ENCODE results near the gene CHN2.

GRCh38 chr7:29284696-29285443, 90.3 kb downstream of the CHN2 start:
- TF ChIP-seq, protein P1, sequence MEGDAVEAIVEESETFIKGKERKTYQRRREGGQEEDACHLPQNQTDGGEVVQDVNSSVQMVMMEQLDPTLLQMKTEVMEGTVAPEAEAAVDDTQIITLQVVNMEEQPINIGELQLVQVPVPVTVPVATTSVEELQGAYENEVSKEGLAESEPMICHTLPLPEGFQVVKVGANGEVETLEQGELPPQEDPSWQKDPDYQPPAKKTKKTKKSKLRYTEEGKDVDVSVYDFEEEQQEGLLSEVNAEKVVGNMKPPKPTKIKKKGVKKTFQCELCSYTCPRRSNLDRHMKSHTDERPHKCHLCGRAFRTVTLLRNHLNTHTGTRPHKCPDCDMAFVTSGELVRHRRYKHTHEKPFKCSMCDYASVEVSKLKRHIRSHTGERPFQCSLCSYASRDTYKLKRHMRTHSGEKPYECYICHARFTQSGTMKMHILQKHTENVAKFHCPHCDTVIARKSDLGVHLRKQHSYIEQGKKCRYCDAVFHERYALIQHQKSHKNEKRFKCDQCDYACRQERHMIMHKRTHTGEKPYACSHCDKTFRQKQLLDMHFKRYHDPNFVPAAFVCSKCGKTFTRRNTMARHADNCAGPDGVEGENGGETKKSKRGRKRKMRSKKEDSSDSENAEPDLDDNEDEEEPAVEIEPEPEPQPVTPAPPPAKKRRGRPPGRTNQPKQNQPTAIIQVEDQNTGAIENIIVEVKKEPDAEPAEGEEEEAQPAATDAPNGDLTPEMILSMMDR (IDR thresholded peaks at IDR 0.05) = no peak
- TF ChIP-seq POLR2AphosphoS5 (IDR thresholded peaks at IDR 0.05; ENCODE audit: low read depth, low read length) (no peak), SIN3A (IDR thresholded peaks at IDR 0.05; ENCODE audit: borderline replicate concordance, insufficient read depth, low read depth, low read length) (no peak), TCF7L2 (IDR thresholded peaks at IDR 0.05; ENCODE audit: low read depth, low read length) (no peak)
- TF ChIP-seq, protein P2, sequence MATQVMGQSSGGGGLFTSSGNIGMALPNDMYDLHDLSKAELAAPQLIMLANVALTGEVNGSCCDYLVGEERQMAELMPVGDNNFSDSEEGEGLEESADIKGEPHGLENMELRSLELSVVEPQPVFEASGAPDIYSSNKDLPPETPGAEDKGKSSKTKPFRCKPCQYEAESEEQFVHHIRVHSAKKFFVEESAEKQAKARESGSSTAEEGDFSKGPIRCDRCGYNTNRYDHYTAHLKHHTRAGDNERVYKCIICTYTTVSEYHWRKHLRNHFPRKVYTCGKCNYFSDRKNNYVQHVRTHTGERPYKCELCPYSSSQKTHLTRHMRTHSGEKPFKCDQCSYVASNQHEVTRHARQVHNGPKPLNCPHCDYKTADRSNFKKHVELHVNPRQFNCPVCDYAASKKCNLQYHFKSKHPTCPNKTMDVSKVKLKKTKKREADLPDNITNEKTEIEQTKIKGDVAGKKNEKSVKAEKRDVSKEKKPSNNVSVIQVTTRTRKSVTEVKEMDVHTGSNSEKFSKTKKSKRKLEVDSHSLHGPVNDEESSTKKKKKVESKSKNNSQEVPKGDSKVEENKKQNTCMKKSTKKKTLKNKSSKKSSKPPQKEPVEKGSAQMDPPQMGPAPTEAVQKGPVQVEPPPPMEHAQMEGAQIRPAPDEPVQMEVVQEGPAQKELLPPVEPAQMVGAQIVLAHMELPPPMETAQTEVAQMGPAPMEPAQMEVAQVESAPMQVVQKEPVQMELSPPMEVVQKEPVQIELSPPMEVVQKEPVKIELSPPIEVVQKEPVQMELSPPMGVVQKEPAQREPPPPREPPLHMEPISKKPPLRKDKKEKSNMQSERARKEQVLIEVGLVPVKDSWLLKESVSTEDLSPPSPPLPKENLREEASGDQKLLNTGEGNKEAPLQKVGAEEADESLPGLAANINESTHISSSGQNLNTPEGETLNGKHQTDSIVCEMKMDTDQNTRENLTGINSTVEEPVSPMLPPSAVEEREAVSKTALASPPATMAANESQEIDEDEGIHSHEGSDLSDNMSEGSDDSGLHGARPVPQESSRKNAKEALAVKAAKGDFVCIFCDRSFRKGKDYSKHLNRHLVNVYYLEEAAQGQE (IDR thresholded peaks at IDR 0.05; ENCODE audit: insufficient read depth in 1 of 2, low read depth in 2 of 2, low read length in 1 of 2) = no peak

All from Panc1 (cell line).